ENCODE results near the gene MVD. TPM values are rescaled to one million over a fixed set of nuclear protein-coding genes. Genes with fewer than 3 reads are reported as not detected.

The MVD gene
- total and polyA plus RNA-seq, 2 of the 13 experiments (the other 11 are each of a cell fraction or from before 2014, with no cell fraction given): 28.1 to 187 TPM

DNA sequence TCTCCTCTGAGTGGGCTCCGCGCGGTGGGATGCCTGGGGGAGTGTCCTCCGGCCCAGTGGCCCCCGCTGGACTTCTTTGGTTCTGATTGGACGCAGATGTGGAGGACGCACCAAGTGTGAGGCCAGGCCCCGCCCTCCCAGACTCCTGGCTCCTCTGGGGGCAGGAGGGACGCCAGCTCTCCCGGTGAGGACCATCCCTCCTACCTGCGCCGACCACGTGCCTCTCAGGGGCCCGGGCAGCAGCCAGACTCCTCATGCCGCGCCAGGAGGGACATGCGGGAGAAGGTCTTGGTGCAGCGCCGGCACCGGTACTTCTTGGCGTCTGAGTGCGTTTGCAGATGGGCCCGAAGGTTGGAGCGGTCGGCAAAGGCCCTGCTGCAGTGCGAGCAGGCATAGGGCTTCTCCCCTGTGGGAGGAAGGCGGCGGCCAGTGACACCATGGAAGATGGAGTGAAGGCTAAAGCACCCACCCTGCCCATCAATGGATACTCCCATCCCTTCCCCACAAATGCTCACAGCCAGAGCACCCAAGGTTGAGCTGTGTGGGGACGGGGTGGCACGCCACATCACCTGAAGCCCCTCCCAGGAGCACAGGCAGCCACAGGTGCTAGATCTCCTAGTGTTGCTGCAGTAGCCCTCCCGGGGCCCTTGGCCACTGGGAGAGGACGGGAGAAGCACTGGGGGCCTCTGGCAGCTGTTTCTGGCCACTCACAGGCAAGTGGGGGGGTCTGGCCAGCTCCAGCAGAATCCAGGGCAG is 15.5 kb upstream of the MVD start (continued):
- TF ChIP-seq, protein P1, sequence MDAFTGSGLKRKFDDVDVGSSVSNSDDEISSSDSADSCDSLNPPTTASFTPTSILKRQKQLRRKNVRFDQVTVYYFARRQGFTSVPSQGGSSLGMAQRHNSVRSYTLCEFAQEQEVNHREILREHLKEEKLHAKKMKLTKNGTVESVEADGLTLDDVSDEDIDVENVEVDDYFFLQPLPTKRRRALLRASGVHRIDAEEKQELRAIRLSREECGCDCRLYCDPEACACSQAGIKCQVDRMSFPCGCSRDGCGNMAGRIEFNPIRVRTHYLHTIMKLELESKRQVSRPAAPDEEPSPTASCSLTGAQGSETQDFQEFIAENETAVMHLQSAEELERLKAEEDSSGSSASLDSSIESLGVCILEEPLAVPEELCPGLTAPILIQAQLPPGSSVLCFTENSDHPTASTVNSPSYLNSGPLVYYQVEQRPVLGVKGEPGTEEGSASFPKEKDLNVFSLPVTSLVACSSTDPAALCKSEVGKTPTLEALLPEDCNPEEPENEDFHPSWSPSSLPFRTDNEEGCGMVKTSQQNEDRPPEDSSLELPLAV (CRISPR knock-in tag; conservative IDR thresholded peaks at IDR 0.05; ENCODE audit: low read depth): no peak
- TF ChIP-seq KLF11 (CRISPR knock-in tag; IDR thresholded peaks at IDR 0.05) (no peak), ZFAT (CRISPR knock-in tag; conservative IDR thresholded peaks at IDR 0.05) (no peak), RNF2 (conservative IDR thresholded peaks at IDR 0.05; ENCODE audit: low read depth) (no peak), HES4 (CRISPR knock-in tag; IDR thresholded peaks at IDR 0.05; ENCODE audit: borderline replicate concordance) (no peak), REPIN1 (CRISPR knock-in tag; IDR thresholded peaks at IDR 0.05; ENCODE audit: borderline replicate concordance, low read depth) (no peak), AKAP8 (CRISPR knock-in tag; IDR thresholded peaks at IDR 0.05) (peak; percentile 87; the same call in 1 of the 2 replicates), ZNF318 (CRISPR knock-in tag; IDR thresholded peaks at IDR 0.05) (no peak), ZNF260 (CRISPR knock-in tag; IDR thresholded peaks at IDR 0.05; ENCODE audit: borderline replicate concordance, low read depth) (no peak), GRHL1 (CRISPR knock-in tag; conservative IDR thresholded peaks at IDR 0.05) (no peak)
- TF ChIP-seq, protein P2, sequence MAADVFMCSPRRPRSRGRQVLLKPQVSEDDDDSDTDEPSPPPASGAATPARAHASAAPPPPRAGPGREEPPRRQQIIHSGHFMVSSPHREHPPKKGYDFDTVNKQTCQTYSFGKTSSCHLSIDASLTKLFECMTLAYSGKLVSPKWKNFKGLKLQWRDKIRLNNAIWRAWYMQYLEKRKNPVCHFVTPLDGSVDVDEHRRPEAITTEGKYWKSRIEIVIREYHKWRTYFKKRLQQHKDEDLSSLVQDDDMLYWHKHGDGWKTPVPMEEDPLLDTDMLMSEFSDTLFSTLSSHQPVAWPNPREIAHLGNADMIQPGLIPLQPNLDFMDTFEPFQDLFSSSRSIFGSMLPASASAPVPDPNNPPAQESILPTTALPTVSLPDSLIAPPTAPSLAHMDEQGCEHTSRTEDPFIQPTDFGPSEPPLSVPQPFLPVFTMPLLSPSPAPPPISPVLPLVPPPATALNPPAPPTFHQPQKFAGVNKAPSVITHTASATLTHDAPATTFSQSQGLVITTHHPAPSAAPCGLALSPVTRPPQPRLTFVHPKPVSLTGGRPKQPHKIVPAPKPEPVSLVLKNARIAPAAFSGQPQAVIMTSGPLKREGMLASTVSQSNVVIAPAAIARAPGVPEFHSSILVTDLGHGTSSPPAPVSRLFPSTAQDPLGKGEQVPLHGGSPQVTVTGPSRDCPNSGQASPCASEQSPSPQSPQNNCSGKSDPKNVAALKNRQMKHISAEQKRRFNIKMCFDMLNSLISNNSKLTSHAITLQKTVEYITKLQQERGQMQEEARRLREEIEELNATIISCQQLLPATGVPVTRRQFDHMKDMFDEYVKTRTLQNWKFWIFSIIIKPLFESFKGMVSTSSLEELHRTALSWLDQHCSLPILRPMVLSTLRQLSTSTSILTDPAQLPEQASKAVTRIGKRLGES (CRISPR knock-in tag; IDR thresholded peaks at IDR 0.05; ENCODE audit: borderline replicate concordance): no peak
- TF ChIP-seq, protein P3, sequence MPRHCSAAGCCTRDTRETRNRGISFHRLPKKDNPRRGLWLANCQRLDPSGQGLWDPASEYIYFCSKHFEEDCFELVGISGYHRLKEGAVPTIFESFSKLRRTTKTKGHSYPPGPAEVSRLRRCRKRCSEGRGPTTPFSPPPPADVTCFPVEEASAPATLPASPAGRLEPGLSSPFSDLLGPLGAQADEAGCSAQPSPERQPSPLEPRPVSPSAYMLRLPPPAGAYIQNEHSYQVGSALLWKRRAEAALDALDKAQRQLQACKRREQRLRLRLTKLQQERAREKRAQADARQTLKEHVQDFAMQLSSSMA (CRISPR knock-in tag; IDR thresholded peaks at IDR 0.05): no peak

All from HepG2 (cell line).